Heart left ventricle (tissue), 13 donors: ENCODE data around the gene ZNF804B.

Source experiments
- CTCF ChIP-seq, 12 donors: fragments of 200-600 bp; sonication (generic) in 4 of 12; IDR thresholded peaks; one replicate each; pipeline versions ENCODE4 v1.5.0 to v1.8.0; 2018 to 2022; ENCODE audit warnings: antibody characterized with exemption in 12 of 12, mild to moderate bottlenecking in 5 of 12
- POLR2A ChIP-seq, 2 donors: fragments of 450-650 bp; IDR thresholded peaks; one replicate each; pipeline ENCODE4 v1.6.1; 2017; ENCODE audit warnings: antibody characterized with exemption in 2 of 2, mild to moderate bottlenecking in 2 of 2, moderate library complexity in 2 of 2
- donor health status: ischemic (EF 13 %, LVEDD 7.1; RV severe dilation, severe dysfunction).
- donor health status: DM: no; HTN: yes; CAD: no.
- donor health status: DM: no; HTN: no; CAD: no.
- donor health status: ischemic (EF 25% LVEDD 6.9; RV normal size, moderate dysfunction).
- donor health status: ischemic (EF 25% LVEDD 5.7; RV mildly dilated, moderate dysfunction).
- donor health status: ischemic (EF 35%, LVEDD 5.7; RV mildly dilated, moderate dysfunction).
- donor health status: nonischemic (EF 11% LVEDD 7.7; RV severe dilation, severe dysfunction).
- donor health status: DM: yes; HTN: yes; CAD: no.
- donor health status: PGD.
- donor health status: ischemic (EF 29% LVEDD 5.4; RV normal size, mild dysfunction).
- donor health status: nonischemic (EF 23%, LVEDD 6.1; RV moderate dilation, normal function).

- no peak for TF ChIP-seq CTCF (IDR thresholded peaks at IDR 0.05)
- no peak for TF ChIP-seq POLR2A (IDR thresholded peaks at IDR 0.05)
Measured at GRCh38 chr7:89049043-89049442, 289.5 kb downstream of the ZNF804B start.
